Activated CD8-positive, alpha-beta memory T cell treated with anti-CD3 and anti-CD28 coated beads for 48 hours (primary cell): Measurements from ENCODE around the gene PRDM8.
"Not testable (repeated sequence)": the region's sequence is repeated elsewhere in the genome, so short reads cannot be mapped to it uniquely, and the experiment has no call there.

Source experiments
- DNase-seq, 3 experiments: peaks; one replicate each; pipeline ENCODE4 v3.0.0-alpha.2; 2020; ENCODE audit warnings: low read depth in 2 of 3, low spot score in 2 of 3

The PRDM8 gene

DNA sequence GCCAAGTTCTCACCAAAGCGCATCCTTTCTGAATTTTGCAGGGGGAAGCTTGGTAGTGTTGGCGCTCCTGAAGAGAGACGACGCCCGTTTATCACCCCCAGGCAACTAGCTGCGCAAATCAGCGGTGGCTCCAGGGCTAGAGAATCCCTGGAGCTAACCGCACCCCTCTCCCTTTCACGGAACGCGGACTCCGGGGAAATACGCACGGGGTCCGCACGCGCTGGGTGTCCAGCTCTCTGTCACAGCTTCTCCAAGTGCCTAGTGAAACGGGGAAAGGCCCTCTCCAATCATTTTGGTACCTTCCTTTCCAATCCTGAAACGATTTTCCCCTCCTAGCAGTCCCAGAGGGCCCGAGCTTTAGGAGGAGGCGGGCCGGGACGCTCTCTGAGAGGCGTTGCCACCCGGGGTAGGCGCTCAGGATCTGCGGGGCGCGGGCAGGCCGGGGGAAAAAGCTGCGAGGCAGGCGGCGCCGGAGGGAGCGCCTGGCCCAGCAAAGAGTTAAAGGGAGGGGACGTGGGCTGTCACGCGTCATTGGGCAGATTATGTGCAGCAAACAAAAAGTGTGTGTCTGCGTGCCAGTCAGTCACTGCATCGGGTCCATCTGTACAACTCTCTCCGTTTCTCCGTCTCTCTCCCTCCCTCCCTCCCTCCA lies at the start of gene PRDM8:
Gene PRDM8 (plus strand): TSS at position 582 of the 652 bp plus-strand sequence. CDS start 2,578 bp downstream, outside the sequence.
- DNase-seq, result no peak

DNA sequence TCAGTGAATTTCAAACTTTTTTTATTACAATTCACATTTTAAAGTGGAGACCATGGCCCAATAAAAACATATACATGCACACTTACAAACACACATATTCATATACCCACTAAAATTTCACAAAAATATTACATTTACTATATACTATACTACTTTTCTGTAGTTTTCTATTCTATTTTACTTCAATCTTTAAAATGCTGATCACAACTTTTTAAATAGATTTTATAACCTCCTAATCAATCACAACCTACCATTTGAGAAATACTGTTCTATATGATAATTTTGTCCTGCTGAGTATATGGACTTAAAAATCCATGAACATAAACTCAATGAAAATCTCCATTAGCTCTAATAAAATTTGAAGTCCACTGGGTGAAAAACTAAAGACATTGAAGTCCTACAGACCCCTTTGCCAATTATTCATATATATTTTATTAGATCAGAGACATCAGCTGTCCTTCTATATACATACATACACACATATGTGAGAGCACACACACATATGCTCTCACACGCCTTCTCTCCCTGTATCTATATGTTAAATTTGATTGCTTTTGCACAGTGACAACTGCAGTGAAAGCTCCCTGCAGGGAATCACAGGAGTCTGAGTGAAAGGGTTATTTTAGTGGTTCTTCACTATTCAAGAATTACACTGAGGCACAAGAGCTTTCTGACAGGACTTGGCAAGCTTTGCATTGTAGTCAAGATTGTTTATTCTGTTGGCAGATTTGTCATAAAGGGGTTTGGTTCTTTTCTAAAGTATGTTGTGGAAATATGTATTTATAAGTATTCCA lies 46.7 kb upstream of the PRDM8 start:
- DNase-seq, result no peak

DNA sequence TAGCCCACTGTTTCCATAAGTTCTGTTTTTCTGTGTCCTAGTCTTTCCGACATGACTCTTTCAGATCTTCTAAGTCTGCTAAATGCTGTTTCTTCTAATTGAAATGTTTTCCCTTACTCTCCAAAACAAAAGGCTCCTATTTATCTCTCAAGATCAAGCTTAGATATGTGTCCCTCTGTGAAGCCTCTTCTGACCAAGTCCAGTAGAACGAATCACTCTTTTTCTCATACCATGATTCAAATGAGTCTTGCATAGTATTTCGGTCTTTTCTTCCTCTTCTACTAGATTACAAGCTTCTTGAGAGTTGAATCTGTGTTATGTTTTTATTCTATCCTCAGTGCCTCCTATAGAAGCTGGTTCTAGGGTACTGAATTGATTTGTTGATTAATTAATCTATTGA lies 45.3 kb upstream of the PRDM8 start:
- DNase-seq, result no peak

DNA sequence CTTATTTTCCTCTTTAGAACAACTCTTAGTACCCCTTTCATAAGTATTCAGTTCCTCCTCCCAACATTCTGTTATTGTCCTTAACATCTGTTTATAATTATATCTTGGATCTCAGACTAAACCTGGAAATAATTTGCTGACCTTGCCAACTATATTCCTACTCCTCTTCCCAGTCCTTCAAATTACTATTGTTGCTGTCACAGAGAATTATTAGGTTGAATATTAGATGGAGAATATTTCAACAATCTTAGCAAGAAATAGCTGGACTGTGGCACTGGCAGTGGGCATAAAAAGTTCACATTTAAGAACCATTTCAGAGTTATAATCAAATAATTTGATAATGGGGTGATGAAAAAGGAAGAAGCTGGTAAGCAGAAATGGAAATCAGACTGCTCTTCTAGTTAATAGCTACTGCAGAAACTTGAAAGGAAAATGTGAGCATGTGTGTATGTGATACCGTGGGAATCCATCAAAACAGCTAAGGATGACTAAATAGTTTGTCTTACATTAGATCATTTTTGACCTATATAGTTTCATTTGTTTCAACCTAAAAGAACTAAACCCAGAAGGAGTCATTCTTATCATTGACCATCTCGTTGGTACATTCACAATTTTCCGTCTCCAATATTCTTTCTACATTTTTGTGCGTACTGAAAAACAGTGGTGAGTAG lies 43.3 kb upstream of the PRDM8 start:
- no peak for DNase-seq

DNA sequence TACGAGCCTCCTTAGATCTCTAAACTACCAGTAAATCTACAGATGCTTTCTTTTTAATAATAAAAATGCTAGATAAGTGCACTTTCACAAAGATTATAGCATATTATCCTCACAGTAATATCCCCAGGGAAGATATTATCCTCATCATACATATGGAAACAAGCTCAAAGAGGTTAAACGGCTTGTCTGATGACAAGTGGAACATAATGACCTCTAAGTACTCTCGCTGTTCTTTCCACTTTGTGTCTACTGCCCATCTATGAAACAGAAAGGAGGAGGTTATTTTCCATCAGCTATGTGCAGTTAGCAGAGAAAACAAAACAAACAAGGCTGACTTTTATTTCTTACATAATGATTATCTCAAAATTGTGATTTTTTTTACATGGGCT lies 42.8 kb upstream of the PRDM8 start:
- DNase-seq, result no peak

DNA sequence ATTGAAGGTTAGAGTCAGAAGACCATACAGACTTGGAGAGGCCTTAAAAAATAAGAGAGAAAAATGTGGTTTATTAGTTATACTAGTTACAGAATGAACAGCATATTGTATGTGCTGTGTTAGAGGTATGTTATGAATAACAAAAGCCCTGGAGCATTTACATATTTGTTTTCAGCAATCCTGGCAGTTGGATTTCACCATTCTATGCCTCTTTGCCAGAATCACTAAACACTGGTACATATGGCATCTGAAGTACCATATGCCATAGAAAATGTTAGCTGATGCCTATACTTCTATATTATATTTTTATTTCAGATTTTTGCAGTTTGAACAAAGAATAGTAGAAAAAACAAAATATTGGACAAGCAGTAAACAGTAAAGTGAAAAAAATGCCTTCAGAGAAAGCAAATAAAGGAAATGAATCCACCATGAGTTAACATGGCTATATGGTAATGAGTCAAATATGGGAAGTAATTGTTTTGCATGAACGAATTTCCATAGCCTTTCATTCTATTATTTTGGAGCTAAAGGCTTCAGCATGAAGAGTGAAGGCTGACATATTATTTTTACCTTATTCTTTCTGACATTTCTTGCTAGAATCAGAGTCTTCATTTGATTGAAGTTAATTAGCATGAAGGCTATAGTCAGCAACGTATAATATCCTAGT lies 41.9 kb upstream of the PRDM8 start:
- DNase-seq, result no peak

DNA sequence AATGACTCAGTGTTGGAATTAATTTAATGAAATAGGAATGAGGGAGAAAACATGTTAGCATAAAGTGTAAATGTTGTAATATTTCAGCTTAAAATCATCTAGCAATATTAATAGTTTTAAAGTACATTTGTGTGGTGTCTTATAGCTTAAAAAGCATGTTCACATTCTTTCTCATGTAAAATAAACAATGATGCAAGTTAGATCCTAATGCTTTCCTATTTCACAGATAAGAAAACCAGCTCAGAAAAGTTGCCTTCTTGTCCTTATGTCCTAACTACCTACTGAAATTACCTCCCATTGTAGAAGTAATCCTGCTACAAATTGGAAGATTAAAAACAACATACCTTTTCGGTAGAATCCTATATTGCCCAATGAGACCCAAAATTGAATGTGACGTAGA lies 40.9 kb upstream of the PRDM8 start:
- DNase-seq, result no peak

DNA sequence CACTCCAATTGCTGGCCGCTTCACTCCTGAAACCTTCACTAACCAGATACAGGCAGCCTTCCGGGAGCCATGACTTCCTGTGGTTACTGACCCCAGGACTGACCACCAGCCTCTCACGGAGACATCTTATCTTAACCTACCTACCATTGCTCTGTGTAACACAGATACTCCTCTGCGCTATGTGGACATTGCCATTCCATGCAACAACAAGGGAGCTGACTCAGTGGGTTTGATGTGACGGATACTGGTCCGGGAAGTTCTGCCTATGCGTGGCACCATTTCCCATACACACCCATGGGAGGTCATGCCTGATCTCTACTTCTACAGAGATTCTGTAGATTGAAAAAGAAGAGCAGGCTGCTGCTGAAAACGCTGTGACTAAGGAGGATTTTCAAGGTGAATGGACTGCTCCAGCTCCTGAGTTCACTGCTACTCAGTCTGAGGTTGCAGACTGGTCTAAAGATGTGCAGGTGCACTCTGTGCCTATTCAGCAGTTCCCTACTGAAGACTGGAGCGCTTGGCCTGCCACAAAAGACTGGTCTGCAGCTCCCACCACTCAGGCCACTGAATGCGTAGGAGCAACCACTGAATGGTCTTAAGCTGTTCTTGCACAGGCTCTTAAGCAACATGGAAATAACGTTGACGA lies 35.8 kb upstream of the PRDM8 start:
- no peak for DNase-seq

DNA sequence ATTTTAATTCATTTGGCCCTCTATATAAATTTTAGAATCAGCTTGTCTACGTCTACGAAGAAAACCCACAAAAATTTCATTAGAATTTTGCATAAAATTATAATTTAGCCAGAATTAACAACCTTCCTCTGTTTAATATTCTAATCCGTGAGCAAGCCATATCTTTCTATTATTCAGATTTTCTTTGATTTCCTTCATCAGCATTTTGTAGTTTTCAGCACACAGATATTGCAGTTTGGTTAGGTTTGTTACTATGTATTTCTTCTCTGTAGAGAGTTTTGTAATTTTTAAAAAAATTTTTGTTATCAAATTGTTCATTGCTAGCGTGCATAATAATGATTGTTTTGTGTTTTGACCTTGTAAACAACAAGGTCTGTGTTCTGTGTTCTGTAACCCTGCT lies 34.9 kb upstream of the PRDM8 start:
- DNase-seq, result no peak

DNA sequence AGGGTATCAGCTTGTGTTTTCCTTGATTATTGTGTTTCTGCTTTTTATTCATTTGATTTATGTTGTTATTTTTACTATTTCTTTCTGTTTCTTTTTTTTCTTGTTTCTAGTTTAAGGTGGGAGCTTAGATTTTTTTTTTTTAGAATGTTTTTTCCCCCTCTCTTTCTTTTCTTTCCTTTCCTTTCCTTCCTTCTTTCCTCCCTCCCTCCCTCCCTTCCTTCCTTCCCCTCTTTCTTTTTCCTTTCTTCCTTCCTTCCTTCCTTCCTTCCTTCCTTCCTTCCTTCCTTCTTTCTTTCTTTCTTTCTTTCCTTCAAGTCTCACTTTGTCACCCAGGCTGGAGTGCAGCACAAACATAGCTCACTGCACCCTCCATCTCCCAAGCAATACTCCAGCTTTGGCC lies 31.4 kb upstream of the PRDM8 start:
- no peak for DNase-seq

DNA sequence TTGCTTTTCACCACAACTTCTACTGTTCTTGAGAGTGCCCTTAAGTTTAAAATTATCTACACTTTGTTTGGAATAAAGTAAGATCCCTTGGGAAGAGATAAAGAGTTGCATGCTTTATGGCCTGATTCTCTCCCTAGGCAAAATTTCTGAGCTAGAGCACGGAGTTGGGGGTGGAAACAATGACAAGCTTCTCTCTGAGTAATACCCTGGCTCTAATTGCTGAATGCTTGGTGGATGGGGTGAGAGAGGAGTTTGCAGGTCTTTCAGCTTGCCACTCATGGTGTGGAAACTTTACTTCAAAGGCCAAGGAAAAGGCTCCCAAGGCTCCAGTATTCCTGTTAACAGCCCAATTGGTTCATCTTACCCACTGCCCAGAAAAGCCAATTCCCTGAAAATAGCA lies 26.1 kb upstream of the PRDM8 start:
- no peak for DNase-seq

DNA sequence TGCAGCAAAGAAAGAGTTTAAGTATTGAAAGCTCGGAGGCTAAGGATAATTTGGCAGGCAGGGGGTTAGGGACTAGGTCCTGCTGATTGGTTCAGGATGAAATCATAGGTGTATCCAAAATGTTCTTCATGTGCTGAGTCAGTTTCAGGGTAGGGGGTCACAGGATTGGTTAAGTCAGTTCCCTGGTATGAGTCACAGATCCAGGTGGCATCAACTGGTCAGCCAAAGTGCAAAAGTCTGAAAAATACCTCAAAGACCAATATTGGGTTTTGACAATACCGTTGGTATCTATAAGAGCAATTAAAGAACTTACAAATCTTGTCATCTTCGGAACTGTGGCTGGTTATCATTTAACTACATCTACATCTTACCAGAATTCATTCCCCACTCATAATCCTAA lies 25.6 kb upstream of the PRDM8 start:
- DNase-seq, result no peak

DNA sequence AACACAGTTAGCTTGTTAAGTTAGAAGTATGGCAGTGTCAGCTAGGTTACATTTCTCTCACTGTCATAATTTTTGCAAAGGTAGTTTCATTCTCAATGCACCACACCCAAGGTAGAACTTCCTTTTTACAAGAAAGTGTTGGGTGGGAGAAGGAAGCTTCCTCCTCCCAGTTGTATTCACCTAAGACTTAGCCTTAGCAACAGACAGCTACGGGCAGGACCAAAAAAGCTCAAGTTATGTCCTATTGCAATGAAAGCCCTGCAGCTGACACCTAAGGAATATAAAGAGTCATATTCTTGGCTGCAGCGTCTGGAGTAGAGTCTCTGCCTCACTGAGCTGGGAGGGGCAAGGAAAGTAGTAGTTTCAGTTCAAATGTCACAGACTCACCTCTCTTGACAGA lies 25.1 kb upstream of the PRDM8 start:
- no peak for DNase-seq

DNA sequence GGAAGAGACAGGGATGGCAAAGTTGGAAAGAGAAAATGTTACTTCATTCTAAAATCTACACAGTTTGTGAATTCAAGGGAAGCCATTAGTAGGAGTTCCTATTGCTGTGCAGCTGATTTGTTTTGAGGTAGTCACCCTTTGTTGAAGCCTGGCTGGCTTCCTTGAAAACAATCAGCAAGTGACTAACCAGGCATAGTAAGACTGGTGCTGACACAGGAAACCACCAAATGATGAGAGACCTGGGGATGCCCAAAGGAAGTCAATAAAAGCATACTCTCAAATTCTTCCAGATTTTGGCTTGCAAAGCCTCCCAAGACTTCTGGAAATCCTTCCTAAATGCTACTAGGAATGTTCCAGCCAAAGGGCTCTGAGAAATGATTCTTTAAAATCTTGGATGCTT lies 23.9 kb upstream of the PRDM8 start:
- no peak for DNase-seq

DNA sequence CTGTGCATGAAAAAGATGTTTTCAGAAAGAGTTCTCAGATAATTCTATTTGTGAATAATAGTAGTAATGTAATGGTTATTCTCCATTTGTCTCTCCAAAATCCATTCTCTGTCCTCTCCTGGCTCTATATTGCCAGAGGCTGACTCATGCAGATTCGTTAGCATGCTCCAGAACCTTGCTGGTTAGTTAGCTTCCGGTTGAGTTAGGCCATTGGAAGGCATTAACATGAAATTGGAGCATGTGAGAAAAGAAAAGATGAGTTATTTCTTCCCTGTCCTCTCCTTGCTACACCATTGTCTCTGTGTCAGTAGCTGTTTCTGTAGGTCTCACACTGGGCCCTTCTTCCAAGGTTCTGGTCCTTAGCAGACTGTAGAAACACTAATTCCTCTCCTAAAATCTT lies 23.5 kb upstream of the PRDM8 start:
- no peak for DNase-seq

DNA sequence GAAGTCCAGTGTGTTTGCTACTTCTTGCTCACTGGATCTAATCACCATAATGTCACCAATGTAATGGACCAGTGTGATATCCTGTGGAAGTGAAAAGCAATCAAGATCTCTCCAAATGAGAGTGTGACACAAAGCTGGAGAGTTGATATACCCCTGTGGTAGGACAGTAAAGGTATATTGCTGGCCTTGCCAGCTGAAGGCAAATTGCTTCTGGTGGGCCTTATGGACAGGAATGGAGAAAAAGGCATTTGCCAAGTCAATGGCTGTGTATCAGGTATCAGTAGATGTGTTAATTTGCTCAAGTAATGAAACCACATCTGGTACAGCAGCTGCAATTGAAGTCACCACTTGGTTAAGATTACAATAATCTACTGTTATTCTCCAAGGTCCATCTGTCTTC lies 19.5 kb upstream of the PRDM8 start:
- not testable (repeated sequence) for DNase-seq

DNA sequence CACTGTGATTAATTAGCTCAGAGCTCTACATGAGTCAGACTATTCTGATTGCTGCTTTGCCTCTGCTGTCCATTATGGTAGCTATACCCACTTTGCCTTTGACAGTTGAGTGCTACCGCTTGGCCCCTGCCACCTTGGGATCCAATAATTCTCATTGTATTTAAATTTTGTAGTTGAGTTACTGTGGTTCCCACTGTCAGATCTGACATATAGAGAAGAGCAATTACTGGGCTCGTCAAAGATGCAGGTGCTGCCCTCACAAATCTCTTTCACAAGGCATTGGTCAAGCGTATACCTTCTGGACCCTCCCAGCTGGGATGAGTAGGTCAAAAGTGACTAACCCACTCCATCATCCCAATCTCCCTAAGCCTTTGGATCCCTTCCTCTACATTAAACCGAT lies 18.3 kb upstream of the PRDM8 start:
- DNase-seq, result no peak

DNA sequence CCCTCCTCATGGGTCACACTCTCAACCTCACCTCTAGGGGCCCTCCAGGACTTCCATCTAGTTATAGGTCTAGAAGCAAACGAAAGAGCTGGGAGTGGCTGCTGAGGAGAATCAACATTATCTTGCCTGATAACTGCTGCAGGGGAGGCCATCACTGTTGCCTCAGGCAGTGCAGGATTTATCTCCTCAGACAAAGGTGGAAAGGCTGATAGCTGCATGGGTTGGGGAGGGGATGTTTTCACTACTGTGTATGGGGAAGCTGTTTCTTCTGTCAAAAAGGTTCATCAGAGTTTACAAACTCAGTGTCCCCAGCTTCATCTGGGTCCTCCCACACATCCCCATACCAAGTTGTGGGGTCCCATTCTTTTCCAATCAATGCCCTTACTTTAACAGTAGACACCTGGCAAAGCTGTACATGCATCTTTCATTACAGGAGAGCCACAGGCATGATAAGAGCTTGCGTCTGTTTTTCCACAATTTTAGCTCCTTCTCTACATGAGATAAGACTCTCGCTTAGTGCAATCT lies 17.6 kb upstream of the PRDM8 start:
- no peak for DNase-seq

DNA sequence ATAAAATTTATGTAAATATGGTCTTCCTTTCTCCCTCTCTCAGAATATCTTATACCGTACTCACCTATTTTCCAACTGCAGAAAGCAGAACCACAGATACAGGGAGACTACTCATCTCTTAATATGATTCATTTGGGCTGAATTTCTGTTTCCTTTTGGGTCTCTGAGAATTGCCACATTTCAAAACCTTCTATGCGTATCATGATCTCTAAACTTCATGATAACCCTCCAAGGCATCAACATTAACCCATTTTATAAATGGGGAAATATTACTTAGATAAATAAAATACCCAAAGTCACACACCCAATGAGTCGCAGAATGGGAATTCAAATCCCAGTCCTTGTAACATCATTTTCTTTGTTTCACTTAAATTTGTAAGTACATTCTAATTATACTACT lies 16.6 kb upstream of the PRDM8 start:
- DNase-seq, result no peak

DNA sequence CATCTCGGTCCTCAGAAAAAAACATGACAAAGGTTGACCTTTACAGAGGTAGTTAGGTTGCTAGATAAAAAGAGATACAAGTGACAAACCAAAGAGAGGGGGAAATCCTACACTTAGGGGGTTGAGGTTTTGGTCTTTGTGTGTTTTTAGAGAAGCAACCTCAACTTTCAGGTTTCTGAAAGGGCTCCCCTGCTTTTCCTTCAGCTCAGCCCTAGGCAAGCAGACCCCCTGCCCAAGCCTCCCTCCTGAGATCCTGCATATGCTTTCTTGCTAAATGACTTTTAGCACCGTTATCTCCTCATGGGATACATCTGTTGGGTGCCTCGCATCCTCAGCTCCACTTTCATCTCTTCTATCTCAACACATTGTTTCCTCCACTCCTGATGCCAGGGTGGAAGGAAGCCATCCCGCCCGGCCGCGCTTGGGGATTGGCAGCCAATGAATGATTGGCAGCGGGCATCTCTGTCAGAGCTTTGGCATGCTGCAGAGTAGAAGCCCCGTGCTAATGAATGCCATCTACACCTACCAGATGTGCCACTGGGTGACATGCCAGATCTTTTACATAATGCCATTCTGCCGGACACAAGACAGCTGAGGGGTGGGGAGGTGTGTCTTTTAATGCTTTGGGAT lies 15.0 kb upstream of the PRDM8 start:
- no peak for DNase-seq
